Spinal cord (tissue), 10 donors: ENCODE results near the gene SMAP2. TPM values are rescaled to one million over a fixed set of nuclear protein-coding genes. Genes with fewer than 3 reads are reported as not detected.

Experiments
- DNase-seq, 6 donors: peaks; one replicate each; pipeline versions ENCODE4 v3.0.0 to v3.0.0-alpha.2; 2013 to 2015; ENCODE audit warnings: low spot score in 6 of 6, low read depth in 4 of 6
- H3K27ac ChIP-seq: one replicate; pipeline ENCODE4 v1.5.1; 2013; ENCODE audit warnings: low read depth, low read length, control low read depth
- H3K27me3 ChIP-seq: one replicate; pipeline ENCODE4 v1.6.1; 2013; ENCODE audit warnings: low read length; ENCODE audit not compliant: control insufficient read depth, insufficient read depth
- H3K36me3 ChIP-seq: one replicate; pipeline ENCODE4 v1.6.1; 2013; ENCODE audit warnings: low read length; ENCODE audit not compliant: control insufficient read depth, insufficient read depth
- H3K4me1 ChIP-seq: one replicate; pipeline ENCODE4 v1.6.1; 2013; ENCODE audit warnings: low read length; ENCODE audit not compliant: control insufficient read depth, insufficient read depth
- H3K4me3 ChIP-seq: one replicate; pipeline ENCODE4 v1.5.1; 2013; ENCODE audit warnings: low read depth, low read length, control low read depth
- H3K9me3 ChIP-seq: one replicate; pipeline ENCODE4 v1.6.1; 2013; ENCODE audit warnings: low read length; ENCODE audit not compliant: control insufficient read depth, insufficient read depth
- WGBS: methylation state at CpG from one replicate; pipeline ENCODE4 v1.1.5; 2013; ENCODE audit warnings: missing lambda C conversion rate; ENCODE audit not compliant: insufficient coverage; 5-methylcytosine and 5-hydroxymethylcytosine counted together
- polyA plus RNA-seq, 2 donors: library from polyadenylated mRNA; unstranded; fragments of 120-200 nt; gene quantifications; one replicate each; pipeline ENCODE4 v1.2.1, GENCODE V29; 2013; ENCODE audit not compliant: insufficient read length in 2 of 2
- total RNA-seq, 2 donors: library from RNA; depleted of rRNA in 1 of 2; stranded (reverse); fragments of 120-200 nt in 1 of 2; fragments of >200 nt in 1 of 2; gene quantifications; one replicate each; pipeline versions ENCODE4 v1.2.3 to v1.2.4, GENCODE V29; 2013 to 2014
- donor health status: healthy.

SMAP2 gene
- total and polyA plus RNA-seq, 4 donors: 34.5 to 77.5 (median 54.5) TPM

DNA sequence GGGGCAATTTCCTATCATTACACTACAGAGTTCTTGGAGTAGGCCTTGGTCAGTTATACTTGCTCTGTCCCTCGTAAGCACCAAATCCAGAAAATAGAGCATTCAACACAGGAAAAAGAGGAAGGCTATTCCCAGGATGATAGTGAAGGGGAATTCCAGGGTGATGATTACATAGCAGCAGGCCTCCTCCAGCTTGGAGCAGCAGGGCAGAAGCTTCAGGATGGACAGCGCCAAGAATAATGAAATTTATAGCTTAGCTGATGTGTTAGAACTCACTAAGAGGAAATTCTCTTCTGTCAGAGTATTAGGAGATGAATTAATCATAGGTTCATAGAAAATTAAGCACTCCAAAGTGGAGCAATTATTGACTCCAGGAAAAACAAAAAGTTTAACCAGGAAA, 10.8 kb upstream of the SMAP2 start:
- DNase-seq: peak in 1 of 6 donors; percentile 38
- Histone ChIP-seq H3K9me3 (peaks cover 7% of the 10 kb centered on the region), H3K4me3 (no peak overlapping the region), H3K36me3 (no peaks in the 10 kb centered on the region), H3K27me3 (no peaks in the 10 kb centered on the region), H3K4me1 (no peaks in the 10 kb centered on the region), H3K27ac (no peak overlapping the region)
- WGBS: 83% methylated on average over 1 of the region's 2 CpGs

- Histone ChIP-seq H3K27ac (no peak overlapping the region), H3K4me1 (no peaks in the 10 kb centered on the region), H3K9me3 (peaks cover under 1% of the 10 kb centered on the region), H3K4me3 (no peak overlapping the region), H3K27me3 (no peaks in the 10 kb centered on the region), H3K36me3 (no peaks in the 10 kb centered on the region)
- no CpG with 5 or more reads among the region's 2 CpGs for WGBS
- no peak for DNase-seq
Measured at GRCh38 chr1:40363721-40364120, 9.8 kb upstream of the SMAP2 start.

DNA sequence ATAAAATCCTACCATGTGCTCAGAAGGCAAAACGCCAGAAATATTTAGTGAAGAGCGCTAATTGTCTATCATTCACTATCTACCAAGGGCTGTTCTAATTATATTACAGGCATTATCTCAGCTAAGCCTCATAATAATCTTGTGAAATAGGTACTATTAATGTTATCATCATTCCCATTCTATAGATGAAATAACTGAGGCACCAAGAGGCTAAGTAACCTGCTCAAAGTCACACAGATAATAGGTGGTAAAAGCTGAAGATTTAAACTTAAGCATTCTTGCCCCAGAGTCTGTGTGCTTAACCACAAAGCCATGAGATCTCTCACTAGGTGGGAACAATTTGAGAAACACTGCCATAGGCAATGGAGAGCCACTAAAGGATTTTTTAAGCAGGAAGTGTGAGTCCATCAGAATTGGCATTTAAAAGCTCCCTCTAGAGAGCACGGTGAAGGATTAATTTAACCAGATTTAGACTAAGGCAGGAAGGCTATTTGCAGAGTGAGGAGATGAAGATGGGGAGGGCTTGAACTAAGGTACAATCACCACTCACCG, 1.7 kb upstream of the SMAP2 start:
- H3K4me1 ChIP-seq: peaks cover 5% of the 10 kb centered on the region
- no peak overlapping the region for H3K4me3 ChIP-seq
- no peak overlapping the region for H3K27ac ChIP-seq
- H3K27me3 ChIP-seq: no peaks in the 10 kb centered on the region
- H3K36me3 ChIP-seq: no peaks in the 10 kb centered on the region
- no peak for DNase-seq
- 58% methylated on average over 2 of the region's 4 CpGs for WGBS
- no peaks in the 10 kb centered on the region for H3K9me3 ChIP-seq

- Histone ChIP-seq H3K27me3 (no peaks in the 10 kb centered on the region), H3K27ac (no peak overlapping the region), H3K9me3 (no peaks in the 10 kb centered on the region), H3K36me3 (no peaks in the 10 kb centered on the region), H3K4me3 (no peak overlapping the region), H3K4me1 (peaks cover 5% of the 10 kb centered on the region)
- WGBS: 42% methylated on average over 2 of the region's 6 CpGs
- no peak for DNase-seq
Measured at GRCh38 chr1:40372658-40373322, 737 bp upstream of the SMAP2 start.

DNA sequence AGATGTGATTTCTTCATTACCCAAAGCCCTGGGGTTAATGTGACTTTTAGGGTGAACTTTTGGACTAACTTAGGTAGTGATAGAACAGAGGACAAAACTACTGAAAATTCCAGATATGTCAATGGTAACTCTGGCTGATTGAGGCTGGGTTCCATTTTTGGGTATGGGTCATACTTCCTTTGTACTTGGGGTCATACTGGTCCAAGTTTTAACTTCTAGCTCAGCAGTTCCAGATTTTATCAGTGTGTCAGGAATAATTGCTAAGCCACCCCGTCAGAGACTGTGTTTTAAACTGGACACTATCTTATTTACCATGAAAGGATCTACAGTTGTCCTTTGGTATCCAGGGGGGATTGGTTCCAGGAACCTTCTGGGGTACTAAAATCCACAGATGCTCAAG, 4.0 kb downstream of the SMAP2 start:
- H3K27me3 ChIP-seq: no peaks in the 10 kb centered on the region
- peaks cover 5% of the 10 kb centered on the region for H3K4me1 ChIP-seq
- H3K9me3 ChIP-seq: no peaks in the 10 kb centered on the region
- WGBS: no CpG with 5 or more reads among the region's 1 CpG
- no peaks in the 10 kb centered on the region for H3K36me3 ChIP-seq
- no peak overlapping the region for H3K4me3 ChIP-seq
- no peak for DNase-seq
- H3K27ac ChIP-seq: no peak overlapping the region

- Histone ChIP-seq H3K4me1 (peaks cover 8% of the 10 kb centered on the region), H3K4me3 (no peak overlapping the region), H3K36me3 (peaks cover 3% of the 10 kb centered on the region), H3K27me3 (no peaks in the 10 kb centered on the region), H3K9me3 (no peaks in the 10 kb centered on the region), H3K27ac (no peak overlapping the region)
- DNase-seq: no peak
- no CpG with 5 or more reads among the region's 1 CpG for WGBS
Measured at GRCh38 chr1:40379785-40380452, 6.4 kb downstream of the SMAP2 start.

- Histone ChIP-seq H3K27me3 (no peaks in the 10 kb centered on the region), H3K27ac (no peak overlapping the region), H3K4me3 (no peak overlapping the region), H3K9me3 (no peaks in the 10 kb centered on the region), H3K36me3 (peaks cover 3% of the 10 kb centered on the region), H3K4me1 (peaks cover 8% of the 10 kb centered on the region)
- no CpG with 5 or more reads among the region's 4 CpGs for WGBS
- DNase-seq: no peak
Measured at GRCh38 chr1:40380817-40381216, 7.3 kb downstream of the SMAP2 start.

- 81% methylated on average over 7 of the region's 7 CpGs for WGBS
- Histone ChIP-seq H3K27ac (no peak overlapping the region), H3K9me3 (no peaks in the 10 kb centered on the region), H3K4me1 (peaks cover 8% of the 10 kb centered on the region), H3K36me3 (peaks cover 3% of the 10 kb centered on the region), H3K27me3 (no peaks in the 10 kb centered on the region), H3K4me3 (no peak overlapping the region)
- DNase-seq: no peak
Measured at GRCh38 chr1:40381268-40382107, 8.0 kb downstream of the SMAP2 start.

GRCh38 chr1:40382108-40382460, 8.6 kb downstream of the SMAP2 start:
- Histone ChIP-seq H3K9me3 (no peaks in the 10 kb centered on the region), H3K4me1 (peaks cover 10% of the 10 kb centered on the region), H3K27me3 (no peaks in the 10 kb centered on the region), H3K36me3 (peaks cover 3% of the 10 kb centered on the region), H3K4me3 (no peak overlapping the region), H3K27ac (no peak overlapping the region)
- DNase-seq: no peak
- 100% methylated on average over 2 of the region's 3 CpGs for WGBS
